OCI-LY1 (cell line): ENCODE results near the gene PCP4L1.

Source experiments
- H2AFZ ChIP-seq: fragments of 200-600 bp; sonication (generic), shearing (Covaris generic); 2 replicates; pipeline ENCODE4 v1.6.0; 2014; ENCODE audit warnings: antibody characterized with exemption, mild to moderate bottlenecking, low read length
- H3F3A ChIP-seq: fragments of 200-600 bp; sonication (generic), shearing (Covaris generic); 2 replicates; pipeline ENCODE4 v1.6.0; 2014; ENCODE audit warnings: mild to moderate bottlenecking, antibody characterized with exemption, low read length, moderate library complexity; ENCODE audit not compliant: insufficient read depth
- H3K27ac ChIP-seq: fragments of 200-600 bp; sonication (generic); 2 replicates; pipeline ENCODE4 v1.5.1; 2014; ENCODE audit warnings: low read length, mixed run types, mild to moderate bottlenecking, low read depth; ENCODE audit not compliant: poor library complexity, severe bottlenecking
- H3K27me3 ChIP-seq: fragments of 200-600 bp; sonication (generic); 2 replicates; pipeline ENCODE4 v1.6.0; 2014; ENCODE audit warnings: antibody characterized with exemption, mild to moderate bottlenecking, low read length, moderate library complexity; ENCODE audit not compliant: insufficient read depth
- H3K36me3 ChIP-seq: fragments of 200-600 bp; sonication (generic); 2 replicates; pipeline ENCODE4 v1.6.1; 2014; ENCODE audit warnings: mild to moderate bottlenecking, antibody characterized with exemption, low read length, moderate library complexity, mixed read lengths; ENCODE audit not compliant: insufficient read depth
- H3K4me1 ChIP-seq: fragments of 200-600 bp; sonication (generic); 2 replicates; pipeline ENCODE4 v1.5.1; 2014; ENCODE audit warnings: mild to moderate bottlenecking, low read length, moderate library complexity; ENCODE audit not compliant: insufficient read depth, severe bottlenecking
- H3K4me2 ChIP-seq: fragments of 200-600 bp; sonication (generic), shearing (Covaris generic); 2 replicates; pipeline ENCODE4 v1.6.1; 2014; ENCODE audit warnings: low read length
- H3K4me3 ChIP-seq: fragments of 200-600 bp; sonication (generic); 2 replicates; pipeline ENCODE4 v1.5.1; 2014; ENCODE audit warnings: low read length, low read depth, mild to moderate bottlenecking, mixed read lengths; ENCODE audit not compliant: poor library complexity, severe bottlenecking
- H3K79me2 ChIP-seq: fragments of 200-600 bp; shearing (Covaris generic); 2 replicates; pipeline ENCODE4 v1.6.1; 2016; ENCODE audit warnings: mixed run types, low read length, mixed read lengths; ENCODE audit not compliant: insufficient read depth
- H3K9ac ChIP-seq: fragments of 200-600 bp; sonication (generic), shearing (Covaris generic); 2 replicates; pipeline ENCODE4 v1.6.1; 2014; ENCODE audit warnings: mild to moderate bottlenecking, low read length, mixed read lengths
- H3K9me2 ChIP-seq: fragments of 200-600 bp; sonication (generic), shearing (Covaris generic); 2 replicates; pipeline ENCODE4 v1.6.1; 2014; ENCODE audit warnings: low read depth, mild to moderate bottlenecking, low read length, mixed read lengths
- H3K9me3 ChIP-seq: fragments of 200-600 bp; shearing (Covaris generic); 2 replicates; pipeline ENCODE4 v1.6.1; 2014; ENCODE audit warnings: low read length, mixed read lengths
- H4K20me1 ChIP-seq: fragments of 200-600 bp; sonication (generic), shearing (Covaris generic); 2 replicates; pipeline ENCODE4 v1.6.0; 2016; ENCODE audit warnings: mild to moderate bottlenecking, low read length; ENCODE audit not compliant: insufficient read depth
- CTCF ChIP-seq: fragments of 200-600 bp; sonication (generic), shearing (Covaris generic); IDR thresholded peaks from 2 replicates; pipeline ENCODE4 v1.5.1; 2017; ENCODE audit warnings: mild to moderate bottlenecking, antibody characterized with exemption, low read length, moderate library complexity, mixed read lengths
- EZH2 ChIP-seq: fragments of 200-600 bp; sonication (generic), shearing (Covaris generic); IDR thresholded peaks from 2 replicates; pipeline ENCODE4 v1.8.0; 2017; ENCODE audit warnings: borderline replicate concordance, mixed run types, mild to moderate bottlenecking, antibody characterized with exemption, low read length, moderate library complexity, mixed read lengths

PCP4L1 gene

GRCh38 chr1:161267321-161267720, 8.8 kb downstream of the PCP4L1 start:
- H3K4me1 ChIP-seq = no peaks in the 10 kb centered on the region
- no peaks in the 10 kb centered on the region; the same call in 1 of the 2 replicates for H3K27me3 ChIP-seq
- no peak overlapping the region for H3K27ac ChIP-seq
- no peak for TF ChIP-seq EZH2
- TF ChIP-seq CTCF = no peak
- H4K20me1 ChIP-seq = no peaks in the 10 kb centered on the region
- H3K79me2 ChIP-seq = no peaks in the 10 kb centered on the region
- H3K9me3 ChIP-seq = no peaks in the 10 kb centered on the region
- no peaks in the 10 kb centered on the region for H3F3A ChIP-seq
- no peak overlapping the region for H3K9ac ChIP-seq
- no peak overlapping the region for H3K4me2 ChIP-seq
- no peak overlapping the region for H2AFZ ChIP-seq
- H3K9me2 ChIP-seq = no peaks in the 10 kb centered on the region
- no peak overlapping the region for H3K4me3 ChIP-seq
- H3K36me3 ChIP-seq = no peaks in the 10 kb centered on the region

GRCh38 chr1:161273402-161273801, 14.9 kb downstream of the PCP4L1 start:
- H2AFZ ChIP-seq = no peak overlapping the region
- TF ChIP-seq CTCF (no peak), EZH2 (no peak)
- H3K4me2 ChIP-seq = no peak overlapping the region
- no peak overlapping the region for H3K4me3 ChIP-seq
- 0 out of 2 replicates have a peak, but pooled peaks cover 6% of the 10 kb centered on the region for H3K27me3 ChIP-seq
- H3K9ac ChIP-seq = no peak overlapping the region
- H3K27ac ChIP-seq = no peak overlapping the region
- no peaks in the 10 kb centered on the region for H3F3A ChIP-seq
- H4K20me1 ChIP-seq = no peaks in the 10 kb centered on the region
- no peaks in the 10 kb centered on the region for H3K36me3 ChIP-seq
- no peaks in the 10 kb centered on the region for H3K4me1 ChIP-seq
- no peaks in the 10 kb centered on the region for H3K79me2 ChIP-seq
- no peaks in the 10 kb centered on the region for H3K9me2 ChIP-seq
- H3K9me3 ChIP-seq = no peaks in the 10 kb centered on the region

- H3K36me3 ChIP-seq = no peaks in the 10 kb centered on the region
- no peaks in the 10 kb centered on the region for H3K9me3 ChIP-seq
- no peak overlapping the region for H2AFZ ChIP-seq
- 0 out of 2 replicates have a peak, but pooled peaks cover 6% of the 10 kb centered on the region for H3K27me3 ChIP-seq
- H3K27ac ChIP-seq = no peak overlapping the region
- H4K20me1 ChIP-seq = no peaks in the 10 kb centered on the region
- TF ChIP-seq EZH2 = no peak
- TF ChIP-seq CTCF = no peak
- no peaks in the 10 kb centered on the region for H3F3A ChIP-seq
- H3K4me2 ChIP-seq = no peak overlapping the region
- H3K4me1 ChIP-seq = no peaks in the 10 kb centered on the region
- no peak overlapping the region for H3K4me3 ChIP-seq
- H3K79me2 ChIP-seq = no peaks in the 10 kb centered on the region
- no peak overlapping the region for H3K9ac ChIP-seq
- no peaks in the 10 kb centered on the region for H3K9me2 ChIP-seq
Measured at GRCh38 chr1:161274874-161275273, 16.3 kb downstream of the PCP4L1 start.
